GM18909 (cell line): ENCODE measurements around the gene SIVA1.
A peak's percentile ranks its signal among the peaks of the same experiment; 100 is the strongest.
"Not testable (repeated sequence)": the region's sequence is repeated elsewhere in the genome, so short reads cannot be mapped to it uniquely, and the experiment has no call there.

Experiments
- ATAC-seq: cut with Tn5 transposase; IDR thresholded peaks from one replicate; pipeline ENCODE4 v1.9.1; 2021; ENCODE audit warnings: mild to moderate bottlenecking; ENCODE audit not compliant: unreplicated experiment, poor library complexity

SIVA1 gene

DNA sequence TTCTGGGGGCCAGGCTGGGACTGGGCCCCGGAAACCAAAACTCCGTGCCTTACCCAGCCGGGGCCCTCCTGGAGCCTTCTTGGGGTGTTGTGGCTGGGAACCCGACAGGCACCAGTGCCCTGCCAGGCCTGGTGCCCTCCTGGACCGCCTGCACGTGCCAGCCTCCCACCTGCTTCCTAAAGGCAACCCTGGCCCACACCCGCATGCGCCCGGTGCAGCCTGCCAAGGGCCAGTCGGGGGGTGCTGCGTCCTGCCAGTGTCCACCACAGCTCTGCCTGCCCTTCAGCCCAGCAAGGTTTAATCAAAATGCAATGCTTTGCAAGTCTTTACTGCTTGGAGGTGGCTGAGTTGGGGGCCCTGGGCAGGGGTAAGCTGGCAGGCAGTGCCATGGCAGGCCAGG lies 34.1 kb upstream of the SIVA1 start:
- no peak for ATAC-seq

DNA sequence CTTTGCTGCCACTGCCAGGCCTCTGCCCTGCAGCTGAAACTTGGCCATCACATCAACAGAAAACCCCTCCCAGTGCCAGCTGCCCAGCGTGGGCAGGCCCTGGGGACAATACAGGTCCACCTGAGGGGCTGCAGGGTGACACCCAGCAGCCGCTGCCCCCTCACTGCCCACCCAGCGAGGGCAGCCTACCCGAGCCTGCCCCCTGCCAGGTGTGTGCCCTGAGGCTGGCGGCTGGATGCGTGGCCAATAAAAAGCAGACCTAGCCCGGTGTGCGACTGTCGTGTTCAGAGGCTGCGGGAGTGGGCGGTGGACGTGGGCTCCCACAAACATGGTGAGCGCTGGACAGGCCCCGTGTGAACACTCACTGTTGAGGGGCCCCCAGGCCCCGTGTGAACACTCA lies 33.6 kb upstream of the SIVA1 start:
- no peak for ATAC-seq

DNA sequence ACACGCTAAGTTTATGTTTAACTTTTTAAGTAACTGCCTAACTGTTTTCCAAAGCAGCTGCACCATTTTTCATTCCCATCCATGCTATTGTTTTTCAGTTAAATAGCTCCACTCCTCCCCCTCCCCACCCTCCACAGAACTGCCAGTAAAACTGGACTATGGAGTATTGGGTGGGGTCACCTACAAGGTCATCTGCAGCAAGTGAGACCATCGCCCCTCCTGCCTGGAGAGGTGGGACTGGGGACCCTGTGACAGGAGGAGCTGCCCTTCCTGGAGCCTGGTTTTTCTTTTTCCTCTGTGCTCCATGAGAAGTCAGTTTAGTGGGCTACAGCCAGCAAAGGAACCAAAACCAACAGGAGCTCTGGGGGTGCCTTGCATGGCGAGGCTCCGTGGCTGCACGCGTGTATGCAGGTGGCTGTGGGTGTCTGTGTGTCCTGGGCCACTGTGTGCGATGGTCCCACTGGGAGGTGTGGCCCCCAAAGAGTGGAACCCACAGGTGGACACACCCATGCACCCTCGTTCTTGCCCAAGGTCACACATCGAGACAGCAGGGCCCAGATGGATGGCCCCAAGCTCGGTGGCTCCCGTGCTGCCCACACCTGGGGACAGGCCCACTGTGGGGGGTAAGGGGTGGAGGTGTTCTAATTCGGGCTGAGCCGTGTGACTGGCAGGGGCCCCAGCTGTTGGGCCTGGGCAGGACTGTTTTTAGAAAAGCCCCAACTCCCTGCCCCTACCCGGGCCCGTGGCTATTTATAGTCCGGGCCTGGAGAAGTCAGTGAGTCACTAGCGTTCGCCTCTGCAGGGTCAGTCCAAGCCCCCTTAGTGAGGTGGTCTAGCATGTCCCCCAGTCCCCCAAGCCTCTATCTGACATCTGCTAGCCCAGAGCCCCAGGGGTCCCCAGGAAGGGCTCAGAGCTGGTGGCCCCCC lies 31.2 kb upstream of the SIVA1 start:
- no peak for ATAC-seq

DNA sequence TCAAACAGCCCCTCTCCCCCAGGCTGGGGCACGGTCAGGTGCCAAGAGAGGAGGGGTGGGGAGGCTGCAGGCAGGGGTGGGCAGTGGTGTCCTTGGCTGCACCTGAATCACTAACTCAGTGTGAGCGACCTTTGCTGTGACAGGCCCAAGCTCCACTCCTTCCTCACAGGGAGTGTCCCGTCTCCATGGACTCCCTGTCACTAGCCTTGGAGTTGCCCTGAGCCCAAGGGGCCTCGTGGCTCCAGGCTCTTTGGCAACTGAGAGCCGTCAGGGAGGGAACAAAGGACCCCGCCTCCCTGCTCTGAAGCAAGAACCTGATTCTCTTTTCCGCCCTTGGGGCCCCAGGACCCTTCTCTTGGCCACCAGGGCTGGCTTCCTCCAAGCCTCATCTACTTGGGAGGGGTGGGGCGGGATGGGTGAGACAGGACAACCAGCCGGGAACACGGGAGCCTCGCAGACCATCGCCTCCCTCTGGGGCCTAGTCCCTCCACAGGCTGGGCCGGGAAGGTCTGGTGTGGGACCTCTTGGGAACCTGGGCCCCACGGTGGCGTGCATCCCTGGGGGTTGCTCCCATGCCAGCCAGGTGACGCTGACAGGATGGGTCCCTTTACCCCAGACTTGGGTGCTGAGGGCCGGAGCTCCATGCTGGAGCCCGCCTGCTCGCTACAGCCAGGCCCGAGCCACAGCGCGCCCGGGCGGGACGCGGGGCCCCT lies 29.9 kb upstream of the SIVA1 start:
- no peak for ATAC-seq

DNA sequence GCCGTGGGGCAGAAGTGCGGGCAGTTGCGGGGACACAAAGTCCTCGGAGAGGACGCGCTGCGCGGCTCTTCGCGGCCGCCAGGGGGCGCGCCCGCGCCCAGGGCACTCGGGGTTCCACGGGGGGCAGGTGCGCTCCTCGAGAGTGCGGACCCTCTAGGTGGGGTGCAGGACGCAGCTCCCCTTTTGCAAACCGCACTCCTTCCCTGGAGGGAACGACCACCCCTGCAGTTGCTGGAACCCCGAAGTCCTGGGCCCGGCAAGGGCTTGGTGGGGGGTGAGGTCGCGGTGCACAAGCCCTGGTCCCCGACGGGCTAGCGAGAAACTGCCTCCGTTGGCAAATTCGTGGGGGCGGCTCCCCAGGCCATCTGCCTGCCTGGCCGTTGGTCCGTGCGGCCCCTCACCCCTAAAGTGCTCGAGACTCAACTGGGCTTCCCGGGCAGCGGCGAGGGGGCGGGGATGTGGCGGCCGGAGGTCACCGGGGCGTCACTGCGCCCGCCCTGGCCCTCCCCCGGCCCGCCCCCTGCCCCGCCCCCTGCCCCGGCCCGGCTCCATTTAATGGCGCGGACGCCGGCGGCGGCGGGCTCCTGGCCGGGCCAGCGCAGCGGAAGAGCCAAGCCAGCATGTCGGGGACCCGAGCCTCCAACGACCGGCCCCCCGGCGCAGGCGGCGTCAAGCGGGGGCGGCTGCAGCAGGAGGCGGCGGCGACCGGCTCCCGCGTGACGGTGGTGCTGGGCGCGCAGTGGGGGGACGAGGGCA lies 29.1 kb upstream of the SIVA1 start, which contains the start of gene ADSS1:
TSS of gene ADSS1 (plus strand) at position 579 of the 756 bp plus-strand sequence. CDS start at position 621, 42 bp downstream.
- peak; percentile 63 for ATAC-seq

DNA sequence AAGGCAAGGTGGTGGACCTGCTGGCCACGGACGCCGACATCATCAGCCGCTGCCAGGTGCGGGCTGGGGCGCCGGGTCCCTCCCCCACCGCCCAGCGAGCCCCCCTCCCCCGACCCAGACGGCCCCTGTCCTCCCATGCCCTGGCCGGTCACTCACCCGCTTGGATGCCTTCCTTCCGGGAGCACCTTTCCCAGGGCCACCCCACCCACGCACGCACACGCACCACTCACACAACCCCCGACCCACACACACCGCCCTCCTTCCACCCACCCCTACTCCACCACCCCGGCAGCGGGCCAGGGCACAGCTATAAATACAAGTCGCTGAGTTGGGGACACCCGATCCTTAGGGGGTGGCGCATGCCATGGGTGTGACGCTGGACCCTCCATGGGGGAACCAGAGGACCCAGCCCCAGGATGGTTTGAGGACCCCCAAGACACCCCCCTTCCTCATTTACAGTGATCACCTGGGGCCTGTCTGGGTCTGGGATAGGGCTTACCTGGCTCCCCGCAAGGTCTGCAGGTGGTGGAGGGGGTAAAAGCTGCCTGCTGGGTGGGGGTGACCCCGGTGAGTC lies 28.5 kb upstream of the SIVA1 start:
- no peak for ATAC-seq

DNA sequence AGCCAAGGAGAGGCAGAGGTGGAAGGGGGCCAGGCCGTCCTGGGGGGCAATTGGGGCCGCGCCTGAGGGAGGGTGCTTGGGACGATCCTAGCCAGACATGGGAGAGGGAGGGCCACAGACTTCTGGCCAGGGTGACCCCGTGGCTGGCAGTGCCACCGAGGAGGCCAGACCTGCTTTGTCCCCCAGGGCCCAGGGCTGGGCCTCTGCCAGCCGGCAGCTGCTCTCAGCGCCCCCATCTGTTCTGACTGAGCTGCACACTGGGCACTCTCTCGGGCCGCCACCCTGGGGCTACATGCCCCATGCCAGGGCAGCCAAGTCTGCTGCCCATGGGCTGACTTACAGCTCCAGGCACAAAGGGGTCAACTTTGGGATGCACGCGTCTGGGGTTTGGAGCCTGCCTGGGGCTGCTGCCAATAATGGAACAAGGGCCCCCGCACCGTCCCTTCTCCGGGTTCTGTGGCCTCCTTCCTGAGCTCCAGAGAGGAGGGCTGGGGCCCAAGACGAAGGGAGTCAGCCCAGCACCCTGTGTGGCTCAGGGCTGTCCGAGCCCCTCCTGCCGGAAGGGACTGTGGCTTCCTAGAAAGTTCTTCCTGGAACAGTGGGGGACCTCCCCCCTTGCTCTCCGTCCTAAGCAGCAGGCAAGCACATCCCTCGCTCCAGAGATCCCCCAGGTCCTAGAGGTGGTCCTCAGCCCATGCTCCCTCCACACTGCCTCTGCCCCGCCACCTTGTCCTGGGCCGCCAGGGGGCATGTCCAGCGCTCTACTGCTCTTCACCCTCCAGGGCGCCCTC lies 27.8 kb upstream of the SIVA1 start:
- no peak for ATAC-seq

DNA sequence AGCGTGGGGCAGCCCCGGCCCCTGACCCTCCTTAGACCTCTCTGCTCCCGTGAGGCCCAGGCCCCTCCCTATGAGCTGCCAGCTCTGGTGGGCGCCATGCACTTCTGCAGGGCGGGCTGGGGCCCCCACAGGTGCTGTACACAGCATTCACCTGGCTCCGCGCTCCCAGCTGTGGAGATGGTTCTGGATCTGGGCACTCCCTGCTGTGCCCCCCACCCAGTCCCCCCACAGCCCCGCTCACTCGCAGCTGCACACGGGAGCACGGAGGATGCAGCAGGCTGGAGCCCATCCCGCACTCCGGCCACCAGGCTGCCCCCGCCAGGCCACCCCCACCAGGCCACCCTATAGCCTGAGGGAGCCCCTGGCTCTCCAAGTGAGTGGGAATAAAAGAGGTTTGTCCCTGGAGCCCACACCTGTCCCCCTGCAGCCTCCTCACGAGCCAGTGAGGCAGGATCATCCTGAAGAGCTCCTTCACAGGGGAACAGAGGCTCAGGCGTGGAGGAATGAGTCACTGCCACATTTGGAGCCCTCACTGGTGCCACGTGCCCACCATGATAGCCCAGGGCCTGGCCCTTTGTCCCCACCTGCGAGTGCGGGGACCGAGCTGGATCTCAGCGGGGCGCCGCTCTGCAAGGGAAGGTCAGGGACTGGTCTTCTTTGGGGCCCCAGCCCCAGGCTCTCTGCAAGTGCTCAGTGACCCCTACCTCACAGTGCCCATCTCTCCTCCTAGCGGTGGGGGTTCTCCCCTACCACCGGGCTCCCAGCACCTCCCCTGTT lies 27.0 kb upstream of the SIVA1 start:
- no peak for ATAC-seq

DNA sequence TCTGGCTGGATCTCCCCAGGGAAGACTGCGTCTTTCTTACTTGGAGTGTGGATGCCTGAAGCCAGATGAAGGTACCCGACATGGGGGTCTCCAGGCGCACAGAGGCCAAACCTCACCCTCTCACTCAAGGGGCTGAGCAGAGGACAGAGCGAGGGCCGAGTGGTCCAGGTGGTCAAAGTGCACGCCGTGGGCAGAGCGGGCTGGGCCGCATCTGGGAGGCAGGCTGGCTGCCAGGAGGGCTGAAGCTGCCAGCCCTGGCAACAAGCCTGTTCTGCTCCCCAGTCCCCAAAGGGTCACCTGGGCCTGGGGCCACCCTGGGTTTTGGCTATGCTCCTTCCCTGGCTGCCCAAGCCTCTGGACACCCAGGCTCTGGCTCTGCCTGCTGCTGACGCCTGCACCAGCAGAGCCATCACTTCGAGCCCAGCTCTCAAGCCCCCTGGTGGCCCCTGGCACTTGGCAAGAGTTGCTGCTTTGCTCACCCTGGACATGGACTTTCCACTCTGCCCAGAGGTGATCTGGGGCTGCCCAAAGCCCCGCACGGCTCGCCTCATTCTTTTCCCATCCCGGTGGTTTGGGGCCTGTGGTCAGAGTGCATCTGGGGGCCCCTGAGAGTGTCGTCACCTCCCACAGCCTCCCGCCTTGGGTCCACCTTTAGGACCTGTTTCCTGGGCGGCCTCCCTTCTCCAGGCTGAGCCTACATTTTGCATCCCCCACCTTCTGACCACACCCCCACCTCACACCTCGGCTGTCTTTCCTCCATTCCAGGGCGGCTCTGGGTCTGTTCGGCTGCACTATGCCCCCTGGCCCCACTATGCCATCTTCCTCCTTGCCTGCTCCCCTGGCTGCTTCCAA lies 26.1 kb upstream of the SIVA1 start:
- no peak for ATAC-seq

DNA sequence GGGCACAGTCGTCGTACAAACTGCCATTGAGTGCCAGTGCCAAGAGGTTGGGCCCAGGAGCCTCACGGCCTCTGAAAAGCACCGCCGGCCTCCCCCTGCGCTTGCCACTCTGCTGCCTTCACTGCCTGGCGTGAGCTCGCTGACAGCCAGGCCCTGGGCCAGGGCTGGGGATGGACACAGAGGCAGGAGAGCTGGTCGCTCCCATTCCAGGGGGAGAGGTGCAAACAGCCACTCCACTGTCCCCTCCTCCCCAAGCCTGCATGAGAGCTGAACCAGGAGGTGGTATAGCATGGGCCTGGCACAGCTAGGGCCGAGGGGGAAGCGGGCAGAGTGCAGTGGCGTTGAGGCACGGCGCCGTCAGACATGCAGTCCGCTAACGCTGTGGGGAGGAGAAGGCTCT lies 24.3 kb upstream of the SIVA1 start:
- ATAC-seq, result no peak

DNA sequence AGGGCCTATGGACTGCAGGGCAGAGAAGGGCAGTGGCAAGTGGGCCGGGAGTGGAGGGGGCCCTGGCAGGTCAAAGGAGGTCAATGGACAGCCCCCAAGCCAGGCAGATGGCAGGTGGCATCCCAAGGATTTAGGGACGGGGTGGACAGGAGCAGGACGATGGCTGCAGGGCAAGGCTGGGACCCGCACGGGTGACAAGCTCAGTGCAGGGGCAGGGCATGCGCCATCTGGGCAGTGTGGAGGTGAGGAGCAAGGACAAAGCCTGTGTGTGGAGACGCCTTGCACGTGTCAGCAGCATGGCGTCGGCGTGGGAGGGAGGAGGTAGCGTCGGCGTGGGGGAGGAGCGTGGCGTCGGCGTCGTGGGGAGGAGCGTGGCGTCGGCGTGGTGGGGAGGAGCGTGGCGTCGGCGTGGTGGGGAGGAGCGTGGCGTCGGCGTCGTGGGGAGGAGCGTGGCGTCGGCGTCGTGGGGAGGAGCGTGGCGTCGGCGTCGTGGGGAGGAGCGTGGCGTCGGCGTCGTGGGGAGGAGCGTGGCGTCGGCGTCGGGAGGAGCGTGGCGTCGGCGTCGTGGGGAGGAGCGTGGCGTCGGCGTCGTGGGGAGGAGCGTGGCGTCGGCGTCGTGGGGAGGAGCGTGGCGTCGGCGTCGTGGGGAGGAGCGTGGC lies 23.6 kb upstream of the SIVA1 start:
- ATAC-seq, result not testable (repeated sequence)

DNA sequence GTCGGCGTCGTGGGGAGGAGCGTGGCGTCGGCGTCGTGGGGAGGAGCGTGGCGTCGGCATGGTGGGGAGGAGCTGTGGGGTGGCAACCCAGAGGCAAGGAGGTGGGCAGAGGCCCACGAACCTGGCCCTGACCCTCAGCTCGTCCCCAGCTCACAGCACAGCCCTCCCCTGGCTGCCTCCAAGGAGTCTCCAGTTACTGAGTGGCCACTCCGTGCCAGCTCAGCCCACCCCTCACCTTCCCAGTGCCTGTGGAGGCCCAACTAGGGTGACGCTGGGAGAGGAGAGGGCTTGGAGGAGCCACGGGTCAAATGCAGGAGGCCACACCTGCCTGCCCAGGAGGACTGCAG lies 23.1 kb upstream of the SIVA1 start:
- ATAC-seq, result no peak

DNA sequence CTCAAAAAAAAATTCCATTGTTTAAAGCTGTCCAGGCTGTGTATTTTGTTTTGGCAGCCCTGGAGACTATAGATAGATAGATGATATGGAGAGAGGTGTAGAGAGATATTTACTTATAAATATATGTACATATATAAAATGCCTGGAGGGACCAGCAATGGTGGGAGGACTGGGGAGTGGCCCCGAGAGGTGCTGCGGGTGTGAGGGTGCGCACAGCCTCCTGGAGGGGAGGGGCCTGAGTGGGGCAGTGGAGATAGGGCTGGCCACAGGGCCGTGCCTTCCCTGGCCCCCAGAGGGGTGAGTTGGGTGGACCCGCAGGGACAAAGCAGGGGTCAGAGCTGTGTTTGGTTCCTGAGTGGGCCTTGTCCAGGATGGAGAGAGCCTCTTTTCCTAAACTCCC lies 22.5 kb upstream of the SIVA1 start:
- ATAC-seq, result no peak

DNA sequence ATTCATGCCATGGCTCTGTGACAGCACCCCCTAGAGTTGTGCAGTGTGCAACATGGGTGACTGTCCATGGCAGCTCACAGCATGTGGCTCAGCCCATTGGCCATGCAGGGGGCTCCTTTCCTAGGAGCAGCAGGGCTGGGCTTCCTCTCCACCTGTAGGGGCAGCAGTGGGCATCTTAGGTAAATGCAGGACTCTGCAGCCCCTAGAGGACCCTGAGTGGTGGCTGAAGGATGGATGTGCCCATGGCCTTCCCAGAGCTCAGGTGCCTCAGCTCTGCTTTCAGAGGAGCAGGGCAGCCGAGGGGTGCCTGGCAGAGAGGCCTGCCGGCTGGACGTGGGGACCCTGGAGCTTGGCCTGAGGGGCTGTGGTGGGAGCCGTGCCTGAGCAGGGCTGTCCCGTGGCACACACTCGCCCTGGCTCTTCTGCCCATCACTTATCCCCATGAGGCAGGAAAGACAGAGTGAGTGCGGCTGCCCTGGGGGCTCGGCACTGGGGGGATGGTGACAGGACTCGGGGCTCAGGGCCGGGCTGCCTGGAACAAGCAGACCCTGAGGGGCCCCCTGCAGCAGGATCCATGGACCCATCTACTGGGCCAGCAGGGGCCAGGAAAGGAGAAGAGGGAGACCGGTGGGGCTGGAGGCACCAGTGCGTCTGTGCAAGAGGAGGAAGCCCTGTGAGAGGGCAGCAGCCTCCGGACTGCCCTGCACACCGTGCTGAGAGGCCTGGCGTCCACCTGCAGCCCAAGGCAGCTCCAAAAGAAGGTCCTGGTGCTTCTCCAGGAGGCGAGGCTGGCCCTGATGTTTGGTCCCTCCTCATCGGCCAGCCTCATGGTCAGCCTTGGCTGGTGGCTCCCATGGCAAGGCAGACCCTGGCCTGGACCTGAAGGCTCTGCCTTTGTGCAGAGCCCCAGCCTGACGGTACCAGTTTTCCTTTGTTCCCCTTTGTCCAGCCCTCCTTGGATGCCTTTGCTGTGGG lies 21.3 kb upstream of the SIVA1 start:
- ATAC-seq, result no peak

DNA sequence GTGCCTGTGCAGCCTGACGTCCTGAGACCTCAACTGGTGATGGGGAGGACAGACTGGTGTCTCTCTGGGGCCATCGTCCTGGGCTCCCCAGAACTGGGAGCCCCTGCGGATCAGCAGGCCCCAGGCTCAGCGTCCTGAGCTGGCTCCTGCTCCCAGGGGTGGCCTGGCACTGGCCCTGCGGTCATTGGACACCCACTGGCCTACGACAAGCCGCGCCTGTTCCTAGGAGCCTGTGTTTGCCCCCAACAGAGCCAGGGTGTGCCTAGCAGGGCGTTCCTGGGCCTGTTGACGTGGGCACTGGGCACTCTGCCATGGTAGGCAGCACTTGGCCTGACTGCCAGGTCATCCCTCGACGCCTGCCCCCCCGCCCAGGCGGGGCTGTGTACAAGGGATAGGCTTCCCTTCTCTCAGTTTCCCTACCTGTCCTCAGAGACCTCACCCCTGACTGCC lies 20.6 kb upstream of the SIVA1 start:
- ATAC-seq, result no peak

DNA sequence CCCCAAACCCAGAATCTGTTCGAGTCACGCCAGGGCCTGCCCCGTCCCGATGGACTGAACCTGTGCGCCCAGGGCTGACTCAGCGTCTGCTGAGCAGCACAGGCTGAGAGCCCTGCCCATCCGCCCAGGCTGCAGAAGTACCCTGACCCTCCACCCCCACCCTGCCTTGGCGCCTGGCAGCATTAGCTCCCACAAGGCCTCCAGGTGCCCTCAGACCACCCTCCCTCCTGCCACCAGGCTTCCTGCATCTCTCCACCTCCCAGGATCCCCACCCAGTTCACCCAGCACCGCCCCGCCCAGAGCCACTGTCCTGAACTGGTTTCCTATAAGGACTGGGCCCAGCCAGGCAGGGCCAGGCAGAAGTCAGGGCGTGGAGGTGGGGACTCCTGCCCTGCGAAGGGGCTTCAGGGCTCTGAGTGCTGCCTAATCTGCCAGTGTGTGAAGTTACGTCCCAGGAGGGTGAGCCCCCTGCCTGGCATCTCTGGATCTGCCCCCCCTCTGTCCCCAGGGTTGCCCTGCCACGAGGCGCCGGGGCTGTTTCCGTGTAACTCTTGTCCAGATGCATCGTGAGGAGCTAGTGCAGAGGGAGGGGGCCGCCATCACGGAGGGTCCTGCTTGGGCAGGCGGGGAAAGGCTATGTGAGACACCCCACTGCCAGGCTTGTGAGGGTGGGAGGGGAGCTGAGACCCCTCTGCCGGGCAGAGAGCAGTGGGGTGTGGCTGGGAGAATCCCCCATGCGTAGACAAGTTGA lies 19.8 kb upstream of the SIVA1 start:
- no peak for ATAC-seq
